Mesenteric fat pad (tissue), 1 donor: ENCODE results near the gene STEAP4. TPM values are rescaled to one million over a fixed set of nuclear protein-coding genes. Genes with fewer than 3 reads are reported as not detected.
"Not testable (repeated sequence)": the region's sequence is repeated elsewhere in the genome, so short reads cannot be mapped to it uniquely, and the experiment has no call there.

Experiments used
- DNase-seq: peaks from one replicate; pipeline ENCODE4 v3.0.0-alpha.2; 2020; ENCODE audit warnings: low spot score
- total RNA-seq: library from RNA; stranded (reverse); fragmentation: NEBNext Ultra II Directional; extraction: Animal tissue kit (Norgen Biotek cat#: 25700); gene quantifications from one replicate; pipeline ENCODE4 v1.2.1, GENCODE V29; 2021
- donor health status: DM: yes; HTN: yes; CAD: no.

STEAP4 gene
- total RNA-seq, 1 donor from 2014 or later: 94.1 TPM

DNA sequence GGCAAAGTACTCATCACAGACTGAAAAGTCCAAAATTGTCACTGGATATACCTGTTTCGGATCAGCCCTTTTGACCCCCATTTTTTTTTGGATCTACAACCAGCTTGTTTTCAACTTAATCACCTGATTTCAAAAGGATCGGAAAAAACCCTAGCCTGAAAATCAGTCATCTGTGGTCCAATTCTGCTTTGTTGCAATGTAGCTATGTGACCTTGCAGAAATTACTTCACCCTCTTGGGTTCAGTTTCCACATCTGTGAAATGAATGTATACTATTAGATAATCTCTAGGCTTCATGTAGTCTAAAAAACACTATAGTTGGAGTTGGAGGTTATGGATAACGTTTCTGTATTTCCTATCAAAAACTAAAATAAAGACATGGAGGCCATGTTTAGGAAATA lies 37.1 kb downstream of the STEAP4 start:
- DNase-seq: no peak

DNA sequence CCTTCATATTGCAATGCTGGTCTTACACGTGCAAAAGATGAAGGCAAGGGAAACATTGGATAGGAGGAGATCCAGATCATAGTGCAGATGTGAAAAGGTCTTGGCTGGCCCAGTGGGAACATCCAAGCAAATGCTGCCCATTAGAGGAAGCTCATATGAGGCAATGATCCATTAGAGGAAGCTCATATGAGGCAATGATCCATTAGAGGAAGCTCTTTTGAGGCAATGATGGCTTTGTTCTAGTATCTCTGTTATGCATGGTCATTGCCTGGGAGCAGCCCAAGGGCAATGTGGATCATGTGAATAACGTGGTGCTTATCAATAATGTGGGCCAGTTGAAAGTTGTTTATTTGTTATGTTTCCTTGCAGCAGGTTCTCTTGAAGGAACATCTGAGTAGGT lies 37.8 kb downstream of the STEAP4 start:
- DNase-seq: no peak

GRCh38 chr7:88268051-88268450 lies 38.6 kb downstream of the STEAP4 start:
- DNase-seq: no peak

- DNase-seq: no peak
Observed at GRCh38 chr7:88267421-88267820, 39.3 kb downstream of the STEAP4 start.

DNA sequence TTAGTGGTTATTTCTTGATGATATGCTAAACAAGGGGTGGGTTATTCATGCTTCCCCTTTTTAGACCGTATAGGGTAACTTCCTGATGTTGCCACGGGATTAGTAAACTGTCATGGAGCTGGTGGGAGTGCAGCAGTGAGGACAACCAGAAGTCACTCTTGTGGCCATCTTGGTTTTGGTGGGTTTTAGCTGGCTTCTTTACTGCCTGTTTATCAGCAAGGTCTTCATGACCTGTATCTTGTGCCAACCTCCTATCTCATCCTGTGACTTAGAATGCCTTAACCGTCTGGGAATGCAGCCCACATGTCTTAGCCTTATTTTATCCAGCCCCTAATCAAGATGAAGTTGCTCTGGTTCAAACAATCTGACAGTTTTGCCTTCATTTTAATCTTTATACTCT lies 41.7 kb downstream of the STEAP4 start:
- not testable (repeated sequence) for DNase-seq

GRCh38 chr7:88262562-88262961 lies 44.1 kb downstream of the STEAP4 start:
- DNase-seq: no peak

DNA sequence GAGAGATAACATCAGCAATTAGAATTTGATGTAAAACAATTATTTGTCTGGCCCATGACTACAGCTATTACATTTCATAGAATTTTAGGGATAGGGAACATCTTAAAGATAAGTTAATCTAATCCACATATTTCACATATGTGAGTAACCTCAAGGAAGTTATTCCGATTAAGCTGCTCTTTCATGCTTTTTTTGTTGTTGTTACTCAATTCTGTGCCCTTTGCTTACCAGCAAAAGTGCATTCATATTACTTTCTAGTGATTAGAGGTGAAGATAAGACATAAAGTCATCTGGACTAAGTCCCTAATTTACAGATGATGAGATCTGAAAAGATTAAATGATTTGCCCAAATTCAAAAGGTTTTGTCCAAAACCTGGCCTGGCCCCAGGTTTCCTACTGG lies 46.0 kb downstream of the STEAP4 start:
- DNase-seq: no peak

DNA sequence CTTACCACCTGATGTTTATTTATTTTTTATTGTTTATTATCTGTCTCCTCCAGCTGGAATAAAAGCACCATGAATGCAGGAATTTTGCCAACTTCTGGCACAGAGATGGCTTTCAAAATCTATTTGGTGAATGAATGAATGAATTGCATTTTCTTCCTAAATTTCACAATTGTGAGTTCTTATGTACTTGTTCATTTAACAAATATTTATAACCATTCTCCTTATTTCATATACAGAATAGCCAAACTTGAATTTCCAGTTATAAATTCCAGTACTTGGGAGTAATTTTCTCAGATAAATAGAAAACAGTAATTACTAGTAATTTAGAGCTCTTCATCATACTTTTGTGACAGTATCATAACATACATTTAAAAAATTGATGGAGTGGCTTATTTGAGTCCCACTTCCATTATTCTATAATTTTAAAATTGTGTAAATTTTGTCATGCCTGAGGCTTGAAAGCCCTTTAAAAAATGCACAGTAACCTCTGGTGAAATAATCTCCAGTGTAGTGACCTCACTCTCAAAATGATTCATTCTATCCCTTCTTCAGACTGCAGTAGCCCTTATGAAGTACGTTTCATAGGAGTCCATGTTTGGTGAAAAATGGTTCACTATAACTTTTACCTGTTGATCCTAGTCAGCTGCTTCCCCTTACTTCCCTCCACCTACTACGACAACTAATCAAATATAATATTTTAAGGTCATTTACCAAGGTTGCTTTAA lies 46.9 kb downstream of the STEAP4 start:
- DNase-seq: no peak

GRCh38 chr7:88258296-88258695 lies 48.4 kb downstream of the STEAP4 start:
- DNase-seq: not testable (repeated sequence)

DNA sequence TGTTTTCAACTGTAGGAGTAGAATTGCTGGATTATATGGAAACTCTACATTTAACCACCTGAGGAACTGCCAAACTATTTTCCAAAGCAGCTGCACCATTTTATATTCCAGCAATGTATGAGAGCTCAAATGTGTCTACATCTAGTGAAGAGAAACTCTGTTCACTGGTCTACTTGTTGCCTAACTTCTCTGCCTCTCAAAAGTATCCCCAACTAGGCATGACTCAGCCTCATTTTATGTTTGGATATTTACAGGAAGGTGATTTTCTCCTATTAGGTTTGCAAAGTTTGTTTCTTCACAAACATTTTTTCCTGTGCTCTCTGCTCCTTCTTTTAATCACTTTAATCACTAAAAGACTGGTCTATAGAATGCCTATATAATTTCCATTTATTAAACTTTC lies 49.8 kb downstream of the STEAP4 start:
- no peak for DNase-seq

DNA sequence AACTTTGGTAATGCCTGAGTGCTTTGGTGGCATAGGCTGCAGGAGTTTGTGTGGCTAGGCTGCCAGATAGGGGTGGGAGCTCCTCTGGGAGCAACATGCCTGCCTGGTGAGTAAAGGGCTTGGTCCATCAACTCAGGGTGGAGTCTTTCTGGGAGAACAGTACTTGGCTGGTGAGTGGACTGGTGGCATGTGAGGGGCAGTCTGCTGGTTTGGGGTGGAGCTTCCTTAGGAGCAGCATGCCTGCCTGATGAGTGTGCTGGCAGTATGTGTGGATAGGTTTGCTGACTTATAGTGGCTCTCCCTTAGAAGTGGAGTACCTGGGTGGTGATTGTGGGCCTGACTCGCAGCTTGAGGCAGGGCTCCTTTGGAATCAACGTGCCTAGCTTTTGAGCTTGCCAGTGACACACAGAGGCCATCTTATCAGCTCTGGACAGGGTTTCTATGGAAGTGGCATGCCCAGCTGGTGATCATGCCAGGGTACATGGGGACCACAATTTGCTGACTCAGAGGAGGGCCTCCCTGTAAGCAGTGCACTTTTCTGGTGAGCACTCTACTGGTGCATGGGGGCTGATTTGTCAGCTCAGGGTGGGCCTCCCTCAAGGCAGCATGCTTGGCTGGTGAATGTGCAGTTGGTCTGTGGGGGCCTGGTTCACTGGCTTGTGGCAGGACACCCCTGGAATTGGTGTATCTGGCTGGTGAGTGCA lies 51.8 kb downstream of the STEAP4 start:
- no peak for DNase-seq

- DNase-seq: no peak
Observed at GRCh38 chr7:88253640-88254039, 53.1 kb downstream of the STEAP4 start.

GRCh38 chr7:88244258-88244657 lies 62.4 kb downstream of the STEAP4 start:
- no peak for DNase-seq

DNA sequence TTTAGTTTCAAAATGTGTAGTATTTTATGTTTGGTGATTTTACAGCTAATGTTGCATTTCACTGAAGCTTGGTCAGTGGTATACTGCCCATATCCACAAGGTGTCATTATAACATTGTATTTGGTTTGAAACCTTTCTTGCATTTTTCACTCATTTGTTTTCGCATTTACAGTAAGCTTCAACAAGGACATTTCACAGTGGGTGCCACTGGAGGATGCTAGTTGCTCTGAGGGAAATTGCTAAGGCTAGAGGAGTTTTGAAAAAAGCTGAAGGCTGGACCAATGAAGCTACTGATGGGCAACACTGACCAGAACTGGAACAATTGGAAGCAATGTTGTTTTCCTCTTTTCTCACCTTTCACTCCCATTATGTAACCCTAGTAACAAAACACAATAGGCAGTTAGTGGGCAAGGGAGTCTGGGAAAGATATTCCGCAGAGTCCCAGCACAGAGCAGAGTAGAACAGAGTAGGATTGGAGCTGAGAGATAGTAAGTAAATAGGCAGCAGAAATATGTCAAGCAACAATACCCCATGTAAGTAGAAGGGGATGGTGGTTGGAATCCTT lies 63.3 kb downstream of the STEAP4 start:
- DNase-seq: no peak

DNA sequence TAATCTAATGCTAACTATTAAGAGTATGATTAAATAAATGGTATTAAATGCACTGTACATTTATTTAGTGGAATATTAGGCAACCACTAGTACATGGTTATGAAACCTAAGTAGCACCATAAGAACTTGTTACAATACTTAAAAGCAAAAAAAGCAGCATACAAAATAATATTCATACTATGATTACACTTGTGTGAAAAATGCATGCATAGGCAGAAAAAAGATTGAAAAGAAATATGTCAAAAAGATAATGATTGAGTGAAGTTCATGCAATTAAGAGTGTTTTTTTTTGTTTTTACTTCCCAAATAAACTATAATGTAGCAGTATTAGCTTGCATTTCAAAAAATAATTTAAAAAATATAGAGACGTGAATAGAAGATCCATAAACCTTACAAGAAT lies 66.8 kb downstream of the STEAP4 start:
- no peak for DNase-seq

DNA sequence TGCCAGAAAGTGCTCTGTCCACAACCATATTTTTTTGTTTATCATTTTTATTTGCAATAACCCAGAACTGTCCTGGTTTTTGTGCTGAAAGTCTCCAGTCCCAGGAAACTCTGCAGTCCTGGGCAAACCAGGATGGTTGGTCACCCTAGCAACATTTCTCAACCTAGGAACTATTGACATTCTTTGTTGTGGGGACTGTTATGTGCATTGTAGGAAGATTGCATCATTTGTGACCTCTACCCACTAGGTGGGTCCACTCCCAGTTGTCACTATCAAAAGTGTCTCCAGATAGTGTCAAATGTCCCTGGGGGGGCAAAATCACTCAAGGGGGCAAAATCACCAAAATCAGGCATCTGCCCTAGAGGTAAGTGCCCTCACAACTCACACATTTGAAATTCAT lies 72.9 kb downstream of the STEAP4 start:
- DNase-seq: no peak

DNA sequence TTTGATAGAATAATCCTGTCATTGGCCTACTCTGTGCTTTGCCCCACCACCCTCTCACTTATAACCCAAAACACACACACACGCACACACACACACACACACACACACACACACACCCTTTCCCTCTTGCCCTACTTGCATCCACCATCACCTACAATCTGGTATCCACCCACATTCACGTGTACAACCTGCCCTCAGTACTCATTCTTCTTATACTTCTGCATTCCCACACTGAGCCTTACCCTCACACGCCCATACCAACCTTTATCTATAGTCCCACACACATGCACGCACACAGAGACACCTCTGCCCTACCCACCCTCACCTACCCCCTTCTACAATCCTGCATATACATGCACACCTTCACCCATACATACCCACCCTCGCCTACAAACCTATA lies 76.0 kb downstream of the STEAP4 start:
- no peak for DNase-seq

GRCh38 chr7:88229302-88229995 lies 77.2 kb downstream of the STEAP4 start:
- DNase-seq: no peak

GRCh38 chr7:88226886-88227516 lies 79.7 kb downstream of the STEAP4 start:
- DNase-seq: no peak

DNA sequence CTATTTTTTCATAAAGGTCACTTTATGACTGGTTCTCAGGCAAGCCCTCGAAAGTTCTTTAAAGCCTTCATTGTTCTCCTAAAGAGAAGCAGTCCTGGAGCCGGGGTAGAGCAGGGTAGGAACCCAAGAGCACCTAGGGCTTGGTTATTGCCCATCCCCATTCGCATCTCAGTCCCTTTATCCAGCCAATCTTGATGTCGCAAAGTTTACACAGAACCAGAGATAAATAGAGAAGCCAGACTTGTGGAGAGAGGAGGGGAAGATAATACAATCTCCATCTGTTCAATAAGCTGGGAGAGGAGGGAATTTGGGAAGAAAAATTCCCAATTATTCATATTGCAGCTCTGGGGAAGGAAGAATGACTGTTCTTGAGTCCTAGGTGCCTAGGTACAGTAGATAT lies 80.5 kb downstream of the STEAP4 start:
- DNase-seq: no peak

DNA sequence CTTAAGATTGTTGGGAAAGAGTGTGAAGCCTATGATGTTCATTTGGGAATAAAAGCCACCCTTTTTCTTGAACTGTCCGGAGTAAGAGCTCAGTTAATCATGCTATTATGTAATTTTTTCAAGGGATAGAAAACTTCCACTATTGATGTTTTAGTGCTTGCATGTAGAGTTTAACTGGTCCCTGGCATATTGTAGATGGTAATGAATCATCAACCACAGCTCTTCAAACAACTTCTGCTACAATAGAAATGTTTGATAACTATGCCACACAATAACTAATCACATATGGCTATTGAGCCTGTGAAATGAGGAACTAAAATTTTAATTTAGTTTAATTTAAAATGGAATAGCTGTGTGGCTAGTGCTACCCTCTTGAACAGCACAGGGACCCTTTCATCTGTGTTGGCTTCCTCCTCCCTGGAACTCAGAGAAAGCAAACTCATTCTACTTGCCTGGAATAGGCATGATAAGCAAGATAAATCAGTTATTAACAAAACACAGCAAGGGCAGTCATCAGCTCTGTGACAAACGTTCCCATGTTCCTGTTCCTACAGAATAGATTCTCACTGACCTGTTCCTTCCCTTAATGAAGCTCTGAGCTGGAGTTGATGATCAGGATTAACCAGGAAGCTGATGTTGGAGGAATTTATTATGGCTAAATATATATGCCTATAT lies 82.0 kb downstream of the STEAP4 start:
- DNase-seq: no peak
